Ovary (tissue), 9 donors: ENCODE data around the gene RASSF10. TPM values are rescaled to one million over a fixed set of nuclear protein-coding genes. Genes with fewer than 3 reads are reported as not detected.

Experiments used
- DNase-seq, 5 donors: peaks; one replicate each; pipeline ENCODE4 v3.0.0-alpha.2; 2019 to 2020
- H3K27ac ChIP-seq, 2 donors: fragments of 200-600 bp; one replicate each; pipeline versions ENCODE4 v1.5.1 to v1.8.0; 2019 to 2022
- H3K27me3 ChIP-seq: fragments of 200-600 bp; one replicate; pipeline ENCODE4 v1.8.0; 2022
- H3K36me3 ChIP-seq: fragments of 200-600 bp; sonication (generic); one replicate; pipeline ENCODE4 v1.5.1; 2019
- H3K4me1 ChIP-seq: one replicate; pipeline ENCODE4 v1.8.1; 2013; ENCODE audit warnings: mild to moderate bottlenecking, moderate library complexity; ENCODE audit not compliant: insufficient read depth
- H3K4me3 ChIP-seq: fragments of 200-600 bp; sonication (generic); one replicate; pipeline ENCODE4 v1.5.1; 2017
- H3K9me3 ChIP-seq, 2 donors: fragments of 200-600 bp in 1 of 2; sonication (generic) in 1 of 2; one replicate each; pipeline versions ENCODE4 v1.5.1 to v1.8.1; 2013 to 2019; ENCODE audit warnings: mild to moderate bottlenecking in 1 of 2, moderate library complexity in 1 of 2
- CTCF ChIP-seq, 3 donors: fragments of 450-650 bp in 2 of 3; fragments of 200-600 bp in 1 of 3; IDR thresholded peaks; one replicate each; pipeline versions ENCODE4 v1.5.1 to v1.8.0; 2016 to 2022; ENCODE audit warnings: antibody characterized with exemption in 3 of 3, mild to moderate bottlenecking in 1 of 3
- EP300 ChIP-seq: sonication (generic); formaldehyde crosslinking; IDR thresholded peaks from one replicate; pipeline ENCODE4 v1.6.1; 2017; ENCODE audit warnings: antibody characterized with exemption
- POLR2A ChIP-seq: fragments of 450-650 bp; IDR thresholded peaks from one replicate; pipeline ENCODE4 v1.6.1; 2017; ENCODE audit warnings: antibody characterized with exemption, mild to moderate bottlenecking, moderate library complexity
- WGBS, 3 donors: extraction: QIAGEN DNeasy Blood & Tissue Kit in 1 of 3; methylation state at CpG; one replicate each; pipeline versions ENCODE4 v1.1.5 to v1.1.7; 2013 to 2017; 5-methylcytosine and 5-hydroxymethylcytosine counted together
- intact Hi-C, 4 donors: fragments of 100-400 bp; cut with DNase I; formaldehyde crosslinking; loops; one replicate each; pipeline versions ENCODE4 v1.11.0 to v1.15.1; 2022 to 2023
- polyA plus RNA-seq, 2 donors: library from polyadenylated mRNA; stranded (reverse); fragments of 200-250 nt in 1 of 2; fragments of 350-450 nt in 1 of 2; fragmentation: Illumina TruSeq in 1 of 2; extraction: RNeasy Lipid Tissue Mini Kit (QIAGEN cat#74804) in 1 of 2; gene quantifications; one replicate each; pipeline ENCODE4 v1.2.3, GENCODE V29; 2013 to 2014
- total RNA-seq, 7 donors: library from RNA; depleted of rRNA in 2 of 7; stranded (reverse); fragments of >200 nt in 2 of 7; fragmentation: NEBNext Ultra II Directional in 3 of 7; extraction: Animal tissue kit (Norgen Biotek cat#: 25700) in 3 of 7; gene quantifications; one replicate each; pipeline versions ENCODE4 v1.1.0 to v1.2.4, GENCODE V29; 2016 to 2023
- donor health status: DM: no; HTN: no; CAD: no; lungs with moderate emphysema.
- donor health status: DM: no; HTN: no; CAD: no.
- donor health status: Bipolar disorder and iron deficiency.
- donor health status: DM: yes; HTN: yes; CAD: no.
- donor health status: DM: no; HTN: no; CAD: no.
- donor health status: DM: yes; HTN: yes; CAD: no.

RASSF10 gene
- total and polyA plus RNA-seq, 9 donors = 0.36 to 3.8 (median 0.72) TPM; not detected in 3

- Histone ChIP-seq H3K36me3 (no peaks in the 10 kb centered on the region), H3K9me3 (no peaks in the 10 kb centered on the region), H3K4me1 (no peaks in the 10 kb centered on the region), H3K27ac (no peak overlapping the region), H3K4me3 (no peak overlapping the region), H3K27me3 (no peaks in the 10 kb centered on the region)
- 46 to 58% (median 50%) methylated on average over 8 of the region's 8 CpGs for WGBS, 3 donors
- intact Hi-C loops = no loop called here
- TF ChIP-seq POLR2A (no peak), CTCF (IDR thresholded peaks at IDR 0.05) (no peak), EP300 (no peak)
- DNase-seq = no peak
Observed at GRCh38 chr11:12979928-12980689, 29.0 kb upstream of the RASSF10 start.

GRCh38 chr11:12981676-12982522 lies 27.2 kb upstream of the RASSF10 start:
- intact Hi-C loops = no loop called here

GRCh38 chr11:12983336-12983735 lies 25.8 kb upstream of the RASSF10 start:
- WGBS, 3 donors = 73 to 80% (median 75%) methylated on average over 7 of the region's 7 CpGs

More at GRCh38 chr11:12981676-12982522, 27.2 kb upstream of the RASSF10 start:
- Histone ChIP-seq H3K9me3 (no peaks in the 10 kb centered on the region), H3K4me1 (no peaks in the 10 kb centered on the region), H3K36me3 (no peaks in the 10 kb centered on the region), H3K27ac (no peak overlapping the region), H3K4me3 (no peak overlapping the region), H3K27me3 (no peaks in the 10 kb centered on the region)
- no peak for DNase-seq
- TF ChIP-seq POLR2A (no peak), CTCF (IDR thresholded peaks at IDR 0.05) (no peak), EP300 (no peak)
- whole genome bisulfite sequencing, 3 donors = 67 to 79% (median 72%) methylated on average over 3 of the region's 3 CpGs

More at GRCh38 chr11:12983336-12983735, 25.8 kb upstream of the RASSF10 start:
- no peak for TF ChIP-seq CTCF (IDR thresholded peaks at IDR 0.05)
- no peak for TF ChIP-seq EP300
- H3K4me3 ChIP-seq = no peak overlapping the region
- no peaks in the 10 kb centered on the region for H3K9me3 ChIP-seq
- H3K36me3 ChIP-seq = no peaks in the 10 kb centered on the region
- no peak for DNase-seq
- intact Hi-C loops = no loop called here
- H3K4me1 ChIP-seq = no peaks in the 10 kb centered on the region
- no peak overlapping the region for H3K27ac ChIP-seq
- H3K27me3 ChIP-seq = no peaks in the 10 kb centered on the region
